Measurements from ENCODE around the gene KIFC3. TPM values are rescaled to one million over a fixed set of nuclear protein-coding genes. Genes with fewer than 3 reads are reported as not detected.

The KIFC3 gene
- total RNA-seq, 2 donors from 2014 or later: 40.6 to 59.5 TPM

DNA sequence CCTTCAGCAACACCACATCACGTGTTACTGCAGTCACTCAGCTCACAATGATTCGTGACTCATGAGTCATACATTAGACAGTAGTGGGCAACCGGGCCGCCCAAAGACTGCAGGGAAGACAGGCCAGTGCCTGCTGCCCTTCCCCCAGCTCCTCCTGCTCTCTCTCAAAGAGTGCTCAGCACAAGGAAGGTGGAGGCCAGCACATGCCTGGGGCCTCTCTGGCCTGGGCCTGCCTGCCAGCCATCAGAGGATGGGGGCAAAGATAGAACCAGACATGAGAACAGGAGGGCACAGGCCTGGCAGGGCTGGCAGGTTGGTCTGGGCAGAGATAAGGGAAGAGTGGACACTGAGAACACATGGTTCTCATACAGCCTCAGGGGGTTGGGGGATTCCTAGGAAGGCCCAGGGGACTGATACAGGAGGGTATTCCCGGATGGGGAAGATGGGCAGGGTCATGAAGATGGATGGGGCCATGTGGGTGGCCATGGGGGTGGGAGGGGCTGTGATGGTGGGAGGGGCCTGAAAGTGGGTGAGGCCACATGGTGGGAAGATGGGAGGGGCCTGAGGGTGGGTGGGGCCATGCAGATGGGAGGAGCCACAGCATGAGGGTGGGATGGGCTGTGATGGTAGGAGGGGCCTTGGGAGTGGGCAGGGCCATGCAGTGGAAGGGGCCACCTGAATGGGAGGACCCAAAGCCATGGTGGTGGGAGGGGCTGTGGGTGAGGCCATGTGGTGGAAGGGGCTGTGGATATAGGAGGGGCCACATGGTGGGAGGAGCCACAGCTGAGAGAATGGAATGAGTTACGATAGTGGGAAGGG is 37.7 kb downstream of the KIFC3 start:
- no peak for DNase-seq (ENCODE audit: low spot score)
- Histone ChIP-seq H3K9me3 (no peaks in the 10 kb centered on the region), H3K27me3 (no peaks in the 10 kb centered on the region), H3K4me3 (no peak overlapping the region), H3K36me3 (peaks cover 77% of the 10 kb centered on the region), H3K4me1 (no peaks in the 10 kb centered on the region), H3K27ac (no peak overlapping the region)
- TF ChIP-seq, protein P1, sequence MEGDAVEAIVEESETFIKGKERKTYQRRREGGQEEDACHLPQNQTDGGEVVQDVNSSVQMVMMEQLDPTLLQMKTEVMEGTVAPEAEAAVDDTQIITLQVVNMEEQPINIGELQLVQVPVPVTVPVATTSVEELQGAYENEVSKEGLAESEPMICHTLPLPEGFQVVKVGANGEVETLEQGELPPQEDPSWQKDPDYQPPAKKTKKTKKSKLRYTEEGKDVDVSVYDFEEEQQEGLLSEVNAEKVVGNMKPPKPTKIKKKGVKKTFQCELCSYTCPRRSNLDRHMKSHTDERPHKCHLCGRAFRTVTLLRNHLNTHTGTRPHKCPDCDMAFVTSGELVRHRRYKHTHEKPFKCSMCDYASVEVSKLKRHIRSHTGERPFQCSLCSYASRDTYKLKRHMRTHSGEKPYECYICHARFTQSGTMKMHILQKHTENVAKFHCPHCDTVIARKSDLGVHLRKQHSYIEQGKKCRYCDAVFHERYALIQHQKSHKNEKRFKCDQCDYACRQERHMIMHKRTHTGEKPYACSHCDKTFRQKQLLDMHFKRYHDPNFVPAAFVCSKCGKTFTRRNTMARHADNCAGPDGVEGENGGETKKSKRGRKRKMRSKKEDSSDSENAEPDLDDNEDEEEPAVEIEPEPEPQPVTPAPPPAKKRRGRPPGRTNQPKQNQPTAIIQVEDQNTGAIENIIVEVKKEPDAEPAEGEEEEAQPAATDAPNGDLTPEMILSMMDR (IDR thresholded peaks at IDR 0.05): no peak

DNA sequence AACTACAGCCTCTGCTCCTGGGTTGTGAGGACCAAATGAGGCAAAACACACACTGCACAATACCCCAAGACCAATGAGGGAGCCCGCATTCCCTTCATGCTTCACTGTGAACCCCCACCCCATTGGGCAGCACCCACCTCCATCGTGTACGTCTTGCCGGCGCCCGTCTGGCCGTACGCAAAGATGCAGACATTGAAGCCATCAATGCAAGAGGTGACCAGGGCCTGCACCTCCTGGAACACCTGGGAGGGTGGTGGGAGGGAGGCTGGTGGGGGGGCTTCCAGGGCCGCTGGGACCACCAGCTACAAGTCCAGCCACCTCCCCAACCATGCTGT is 38.3 kb downstream of the KIFC3 start:
- Histone ChIP-seq H3K9me3 (no peaks in the 10 kb centered on the region), H3K27me3 (no peaks in the 10 kb centered on the region), H3K36me3 (peaks cover 75% of the 10 kb centered on the region), H3K4me1 (no peaks in the 10 kb centered on the region), H3K4me3 (no peak overlapping the region), H3K27ac (no peak overlapping the region)
- DNase-seq (ENCODE audit: low spot score): no peak
- TF ChIP-seq, protein P1 (IDR thresholded peaks at IDR 0.05): no peak

DNA sequence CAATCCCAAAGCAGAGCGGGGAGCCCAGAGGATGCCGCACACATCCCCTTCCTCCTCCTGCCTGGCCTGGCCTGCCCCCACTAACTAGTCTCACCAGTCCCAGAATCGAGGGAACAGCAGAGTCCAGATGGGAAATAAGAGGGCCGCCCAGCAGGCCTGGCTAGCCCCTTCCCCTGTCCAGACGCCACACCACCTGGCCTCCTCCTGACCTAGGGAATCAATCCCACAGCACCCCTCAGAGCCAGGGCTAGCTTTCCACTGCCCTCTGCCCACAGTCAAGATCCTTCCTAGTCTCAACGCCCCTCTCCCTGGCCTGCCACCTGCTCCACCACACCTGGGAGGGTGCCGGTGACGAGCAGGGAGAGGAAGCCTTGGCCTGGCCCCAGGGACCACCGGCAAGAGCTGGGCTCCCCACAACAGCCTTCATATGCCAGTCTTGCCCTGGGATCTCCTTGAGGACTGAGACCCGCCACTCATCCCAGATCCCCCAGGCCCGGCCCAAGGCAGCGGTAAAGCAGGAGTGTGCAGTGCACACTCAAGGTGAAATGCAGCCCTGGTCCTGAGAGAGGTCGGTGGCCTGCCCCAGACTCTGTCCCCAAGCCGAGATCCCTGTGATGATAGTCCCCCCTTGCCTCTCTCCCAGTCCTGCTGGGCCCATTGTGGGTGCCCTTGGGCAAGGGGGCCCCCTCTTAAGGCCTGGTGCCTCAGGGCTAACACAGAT is 38.8 kb downstream of the KIFC3 start:
- TF ChIP-seq, protein P1 (IDR thresholded peaks at IDR 0.05): no peak
- H3K36me3 ChIP-seq: peaks cover 74% of the 10 kb centered on the region
- H3K27ac ChIP-seq: no peak overlapping the region
- H3K4me1 ChIP-seq: no peaks in the 10 kb centered on the region
- no peaks in the 10 kb centered on the region for H3K9me3 ChIP-seq
- DNase-seq (ENCODE audit: low spot score): no peak
- no peak overlapping the region for H3K4me3 ChIP-seq
- H3K27me3 ChIP-seq: no peaks in the 10 kb centered on the region

DNA sequence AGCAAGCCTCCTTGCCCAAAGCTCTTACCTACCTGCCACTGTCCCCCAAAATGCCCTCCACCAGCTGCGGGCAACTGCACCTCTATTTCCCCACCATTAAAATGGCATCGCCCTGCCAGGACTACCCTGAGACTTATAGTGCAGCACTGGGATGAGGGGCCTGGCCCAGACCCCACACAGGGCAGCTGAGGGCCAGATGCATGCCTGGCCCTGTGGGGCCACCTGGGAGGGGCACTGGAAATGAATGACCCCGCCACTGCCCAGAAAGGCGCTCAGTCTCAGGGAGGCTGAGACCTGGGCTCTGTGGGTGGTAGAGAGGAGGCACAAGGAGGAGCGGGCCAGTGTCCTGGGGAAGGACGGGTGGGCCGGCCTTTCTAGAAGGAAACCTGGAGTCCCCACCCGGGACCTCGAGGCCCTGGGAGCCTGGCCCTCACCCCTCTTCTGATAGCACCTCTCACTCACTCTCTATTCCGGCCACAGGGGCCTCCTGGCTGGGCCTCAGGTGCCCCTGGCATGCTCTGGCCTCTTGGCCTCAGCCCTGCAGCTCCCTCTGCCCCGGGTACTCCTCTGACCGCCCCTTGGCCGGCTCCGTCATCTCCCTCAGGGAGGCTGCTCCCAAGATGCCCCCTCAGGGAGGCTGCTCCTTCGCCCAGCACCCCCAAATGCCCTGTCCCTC is 39.8 kb downstream of the KIFC3 start:
- TF ChIP-seq, protein P1 (IDR thresholded peaks at IDR 0.05): no peak
- Histone ChIP-seq H3K4me1 (peaks cover 0 to 6% of the 10 kb centered on the region in 2 donors), H3K36me3 (peaks cover 66% of the 10 kb centered on the region), H3K27me3 (no peaks in the 10 kb centered on the region), H3K27ac (no peak overlapping the region), H3K4me3 (no peak overlapping the region), H3K9me3 (no peaks in the 10 kb centered on the region)
- DNase-seq (ENCODE audit: low spot score): no peak

DNA sequence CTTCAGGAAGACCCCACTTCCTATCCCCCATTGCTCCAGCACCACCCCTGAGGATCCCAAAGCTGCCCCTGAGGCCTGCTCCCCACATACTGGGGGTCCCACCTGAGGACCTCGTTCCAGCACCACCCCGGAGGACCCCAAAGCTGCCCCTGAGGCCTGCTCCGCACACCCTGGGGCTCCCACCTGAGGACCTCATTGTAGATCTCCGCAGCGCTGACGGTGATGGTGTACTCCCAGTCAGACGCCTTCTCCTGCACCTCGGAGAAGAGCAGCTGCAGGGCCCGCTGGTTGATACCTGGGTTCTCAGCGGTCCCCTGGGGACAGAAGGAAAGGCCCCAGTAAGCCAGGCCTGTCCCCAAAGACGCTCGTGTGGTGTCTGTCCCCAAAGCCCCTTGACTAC is 40.3 kb downstream of the KIFC3 start:
- DNase-seq (ENCODE audit: low spot score): no peak
- peaks cover 61% of the 10 kb centered on the region for H3K36me3 ChIP-seq
- H3K9me3 ChIP-seq: no peaks in the 10 kb centered on the region
- H3K4me3 ChIP-seq: no peak overlapping the region
- H3K4me1 ChIP-seq: peaks cover 0 to 12% of the 10 kb centered on the region in 2 donors
- TF ChIP-seq, protein P1 (IDR thresholded peaks at IDR 0.05): no peak
- H3K27me3 ChIP-seq: no peaks in the 10 kb centered on the region
- H3K27ac ChIP-seq: no peak overlapping the region
